LHCN-M2 (cell line): ENCODE results near the gene LRPAP1. TPM values are rescaled to one million over a fixed set of nuclear protein-coding genes. Genes with fewer than 3 reads are reported as not detected.
A peak's percentile ranks its signal among the peaks of the same experiment; 100 is the strongest.

Source experiments
- DNase-seq: peaks from one replicate; pipeline ENCODE4 v3.0.0-alpha.2; 2012; ENCODE audit warnings: low read depth
- total RNA-seq: library from RNA; depleted of rRNA; stranded (reverse); fragments of >200 nt; gene quantifications from 2 replicates; pipeline ENCODE4 v1.2.3, GENCODE V29; 2014

LRPAP1 gene
- total RNA-seq, 1 experiment from 2014 or later: 211 TPM

DNA sequence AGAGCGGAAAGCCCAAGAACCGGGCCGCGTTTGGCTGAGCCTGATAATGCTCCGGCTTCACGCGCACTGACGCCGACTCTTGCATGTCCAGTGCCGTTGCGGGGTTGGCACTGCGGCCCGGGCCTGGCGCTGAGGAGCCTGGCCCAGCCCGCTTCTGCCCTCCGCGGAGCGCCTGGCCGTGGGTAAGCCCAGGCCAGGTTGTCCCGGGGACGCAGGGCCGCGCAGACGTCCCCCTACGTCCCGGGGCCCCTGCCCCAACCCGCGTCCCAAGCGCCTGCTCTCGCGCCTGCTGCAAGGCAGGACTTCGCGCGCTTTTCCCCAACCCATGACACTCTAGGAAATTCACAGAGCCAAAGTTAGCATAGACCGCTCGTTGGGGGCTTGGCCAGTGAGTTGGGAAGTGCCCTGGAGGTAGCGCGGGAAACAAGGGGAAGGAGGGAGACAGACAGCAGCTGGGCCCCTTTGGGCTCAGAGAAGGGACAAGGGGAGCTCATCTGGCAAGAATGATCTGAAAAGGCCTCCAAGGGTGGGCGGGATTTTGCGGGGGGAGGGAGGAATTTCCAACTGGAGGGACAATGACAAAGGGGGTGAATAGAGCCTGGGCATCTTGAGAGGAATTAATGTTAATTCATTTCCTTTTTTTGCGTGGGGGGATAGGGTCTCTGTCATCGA lies 665 bp upstream of the LRPAP1 start:
- no peak for DNase-seq

DNA sequence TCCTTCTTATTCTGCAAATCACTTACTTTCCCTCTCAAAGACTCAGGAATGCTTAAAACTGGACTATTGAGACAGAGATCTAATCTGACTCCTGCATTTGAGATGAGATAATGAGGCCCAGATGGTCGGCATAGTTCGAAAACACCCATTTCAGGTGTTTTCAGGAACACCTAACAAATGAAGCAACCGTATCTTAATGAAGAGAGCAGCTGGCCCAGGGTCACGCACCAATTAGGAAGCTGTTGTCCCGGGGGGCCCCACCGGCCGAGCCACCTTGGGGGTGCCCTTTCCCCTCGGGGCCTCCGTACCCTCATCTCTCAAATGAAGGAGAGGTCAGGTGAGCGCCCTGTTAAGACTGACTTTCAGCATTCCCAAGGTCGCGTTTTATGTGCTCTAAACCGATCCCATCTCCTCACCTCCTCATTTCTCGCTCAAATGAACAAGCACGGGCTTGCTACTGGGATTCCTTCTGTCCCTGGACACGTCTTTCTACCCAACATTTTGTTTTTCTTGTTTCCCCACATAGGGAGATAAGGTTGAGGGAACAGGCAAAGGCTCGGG lies 824 bp downstream of the LRPAP1 start:
- DNase-seq: no peak

DNA sequence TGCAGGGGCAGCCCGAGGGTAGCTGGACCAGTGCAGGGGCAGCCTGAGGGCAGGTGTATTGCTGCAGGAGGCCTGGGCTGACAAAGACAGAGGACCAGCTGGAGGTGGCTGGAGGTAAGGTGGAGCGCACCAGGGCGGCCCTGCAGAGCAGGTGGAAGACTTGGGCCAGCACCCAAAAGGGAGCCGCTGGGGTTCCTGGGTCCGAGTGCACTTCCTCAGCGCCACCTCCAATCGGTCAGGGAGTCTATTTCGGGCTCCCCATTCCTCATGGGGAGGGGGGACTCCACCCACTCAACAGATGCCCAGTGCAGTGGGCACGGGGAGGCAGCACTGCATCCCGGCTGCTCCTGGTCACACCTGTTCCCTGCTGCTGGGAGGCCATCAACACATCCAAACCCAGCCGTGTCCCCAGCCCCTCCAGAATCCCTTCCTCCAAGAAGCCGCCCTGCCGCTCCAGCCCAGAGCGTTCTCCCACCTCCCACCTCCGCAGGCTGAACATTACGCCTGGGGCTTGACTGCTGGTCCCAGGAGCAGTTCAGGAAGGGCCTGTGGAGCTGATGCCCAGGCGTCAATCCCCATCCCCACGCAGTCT lies 1.5 kb downstream of the LRPAP1 start:
- no peak for DNase-seq

DNA sequence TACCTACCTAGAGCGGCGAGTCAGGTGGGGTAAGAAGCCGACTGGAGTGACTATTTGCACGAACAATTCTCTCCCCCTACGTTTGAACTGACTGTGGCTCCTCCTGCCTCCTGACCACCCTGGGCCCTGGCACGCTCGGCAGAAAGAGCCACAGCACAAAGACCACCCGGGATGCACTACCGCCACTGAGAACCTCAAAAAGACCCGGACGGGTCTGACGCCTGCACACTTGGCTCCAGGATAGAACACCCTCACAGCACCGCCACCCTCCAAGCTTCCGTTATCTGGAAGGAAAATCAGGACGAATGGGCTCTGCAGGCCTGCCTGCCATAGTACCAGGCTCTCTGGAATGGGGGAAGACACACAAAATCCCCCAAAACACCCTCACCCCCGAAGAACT lies 2.2 kb downstream of the LRPAP1 start:
- DNase-seq: no peak

DNA sequence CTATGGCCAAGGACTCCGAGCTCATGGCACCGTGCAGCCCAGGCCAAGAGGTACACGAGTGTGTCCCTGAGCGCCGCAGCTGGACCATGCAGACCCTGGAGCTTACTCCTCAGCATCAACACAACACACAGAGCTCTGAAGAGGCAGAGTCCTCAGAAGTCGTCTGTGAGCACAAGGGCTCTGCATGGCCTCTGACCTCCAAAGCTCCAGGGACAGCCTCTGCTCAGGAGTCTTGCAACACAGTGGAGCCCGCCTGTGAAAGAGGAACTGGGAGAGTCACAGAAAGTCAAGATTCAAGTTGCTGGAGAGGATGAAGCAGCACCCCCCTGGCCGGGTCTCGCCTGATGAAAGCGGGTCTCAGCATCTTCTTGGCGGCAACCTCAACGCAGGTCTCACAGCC lies 2.9 kb downstream of the LRPAP1 start:
- DNase-seq: no peak

DNA sequence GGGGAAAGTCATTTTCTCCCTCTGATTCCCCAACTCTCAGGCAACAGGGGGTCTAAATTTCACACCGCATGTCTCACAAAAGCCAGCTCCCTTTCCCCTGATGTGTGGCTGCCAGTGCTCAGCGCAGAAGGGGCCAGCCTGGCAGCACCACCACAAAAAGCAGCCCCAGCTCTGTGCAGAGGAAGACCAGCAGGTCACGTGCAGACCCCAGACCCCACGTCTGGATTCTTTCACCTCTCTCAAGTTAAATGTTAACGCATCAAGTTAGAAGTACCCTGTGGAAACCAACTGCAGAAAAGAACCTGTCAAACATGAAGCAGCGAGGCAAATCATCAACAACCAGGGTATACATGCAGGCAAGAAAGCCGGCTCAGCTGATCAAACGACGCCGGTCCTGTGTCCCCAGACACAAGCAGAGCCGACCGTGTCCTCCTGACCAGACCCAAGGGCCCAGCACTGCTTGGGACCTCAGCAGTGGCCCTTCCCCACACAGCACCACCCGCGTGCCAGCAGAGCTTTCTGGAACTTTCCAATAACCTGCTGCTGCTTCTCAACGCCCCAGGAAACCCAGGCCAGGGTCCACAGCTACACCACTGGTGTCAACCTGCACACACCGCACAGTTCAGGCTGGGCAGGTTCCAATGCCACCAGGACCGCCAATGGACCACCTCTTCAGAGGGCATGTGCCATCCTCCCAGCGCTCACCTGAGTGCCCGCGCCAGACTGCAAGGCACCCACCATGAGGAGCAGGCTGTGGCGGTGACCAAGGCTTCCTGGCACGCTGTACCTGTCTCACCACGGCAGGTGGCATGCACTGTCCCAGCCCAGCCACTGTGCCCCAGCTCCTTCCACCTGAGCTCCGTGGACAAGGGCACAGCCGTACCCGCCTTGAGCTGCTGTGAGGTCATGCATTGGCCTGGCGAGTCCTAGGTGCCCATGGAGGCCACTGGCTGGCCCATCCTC lies 4.0 kb downstream of the LRPAP1 start:
- no peak for DNase-seq

DNA sequence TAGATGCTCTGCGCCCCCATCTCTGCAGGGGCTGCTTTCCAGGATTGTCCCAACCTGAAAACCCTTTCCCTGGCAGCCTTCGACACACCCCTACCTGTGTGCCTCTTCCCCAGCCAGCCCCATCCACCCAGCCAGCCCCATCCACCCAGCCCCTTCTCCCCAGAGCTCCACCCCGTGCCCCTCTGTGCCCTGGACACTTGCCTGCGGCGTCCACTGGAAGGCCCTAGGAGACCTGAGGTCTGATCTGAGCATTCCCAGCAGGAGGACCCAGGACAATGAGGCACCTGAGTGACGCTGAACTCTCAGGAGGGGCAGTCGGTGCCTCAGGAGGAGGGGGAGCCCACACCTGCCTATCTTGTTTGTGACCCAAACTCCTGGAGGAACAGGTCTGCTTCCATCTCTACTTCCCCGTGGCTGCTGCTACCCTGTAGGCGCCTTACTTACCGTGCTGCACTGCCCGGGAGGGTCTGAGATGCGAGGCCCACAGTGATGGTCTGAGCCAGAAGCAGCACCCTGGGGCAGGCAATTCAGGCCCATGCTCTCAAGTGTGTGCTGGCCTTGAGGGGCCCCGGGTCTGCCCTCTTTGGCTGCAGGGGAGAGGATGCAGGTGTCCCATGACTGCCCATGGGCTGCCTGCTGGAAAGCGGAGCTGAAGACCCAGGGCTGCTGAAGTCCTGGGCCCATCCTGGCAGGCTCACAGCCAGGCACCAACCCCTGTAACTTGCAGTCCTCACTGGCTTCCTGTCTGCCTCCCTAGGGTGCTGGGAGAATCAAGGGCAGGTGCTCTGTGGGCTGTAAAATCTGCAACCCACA lies 4.9 kb downstream of the LRPAP1 start:
- no peak for DNase-seq

DNA sequence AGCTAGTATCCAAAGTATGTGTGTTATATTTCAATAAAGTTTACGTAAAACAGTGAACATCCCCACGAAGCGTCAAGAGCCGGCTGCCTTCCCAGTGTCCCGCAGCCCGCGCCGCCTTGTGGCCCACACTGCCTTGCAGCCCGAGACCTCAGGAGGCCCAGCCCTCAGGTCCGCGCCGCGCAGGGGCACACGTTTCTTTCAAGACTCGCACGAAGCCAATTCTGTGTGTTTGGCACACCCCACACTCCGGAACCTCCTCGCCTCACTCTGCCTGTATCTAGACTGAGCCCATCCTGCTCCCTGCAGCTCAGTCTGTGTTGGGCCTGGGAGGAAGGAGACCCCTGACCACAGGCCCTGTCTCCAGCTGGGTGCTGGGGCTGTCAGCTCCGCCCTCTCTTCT lies 5.8 kb downstream of the LRPAP1 start:
- DNase-seq: no peak

DNA sequence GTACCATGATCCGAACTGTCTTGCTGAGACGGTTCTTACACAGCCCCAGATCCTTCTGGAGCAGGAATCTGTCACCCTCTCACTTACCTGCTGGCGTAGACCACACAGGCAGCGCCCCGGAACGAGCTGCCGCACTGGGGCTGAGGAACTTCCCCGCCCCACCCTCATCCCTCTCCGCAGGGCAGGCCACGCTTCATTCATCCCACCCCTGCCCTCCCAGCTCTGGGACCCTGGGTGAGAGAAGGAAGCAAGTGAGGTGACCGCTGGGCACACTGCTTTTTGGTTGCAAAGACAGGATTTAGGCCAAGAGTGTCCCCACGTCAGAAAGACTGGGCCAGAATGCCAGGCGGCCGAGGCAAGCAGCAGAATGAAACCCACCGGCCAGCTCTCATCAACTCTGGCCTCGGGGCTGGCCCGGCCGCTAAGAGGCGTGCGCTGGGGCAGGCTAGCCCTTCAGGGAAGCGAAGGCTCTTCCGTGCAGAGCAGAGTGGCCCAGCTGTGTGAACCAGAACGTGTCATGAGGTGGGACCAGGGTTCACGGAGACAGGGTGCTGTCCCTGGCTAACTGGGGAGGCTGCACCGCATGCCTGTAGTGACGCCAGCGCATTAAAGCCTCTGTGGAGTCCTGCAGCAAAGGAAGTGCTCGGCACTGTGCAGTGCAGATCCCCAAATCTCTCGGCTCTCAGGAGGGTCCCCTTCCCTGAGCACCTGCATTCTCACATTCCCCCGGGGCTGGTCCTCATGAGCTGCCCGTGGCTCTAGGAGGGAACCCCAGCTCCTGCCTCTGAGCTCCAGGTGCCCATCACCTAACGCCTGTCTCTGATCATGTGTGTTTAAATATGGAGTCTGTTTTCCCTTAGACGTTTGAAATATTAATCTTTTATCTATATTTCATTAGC lies 6.4 kb downstream of the LRPAP1 start:
- DNase-seq: no peak

DNA sequence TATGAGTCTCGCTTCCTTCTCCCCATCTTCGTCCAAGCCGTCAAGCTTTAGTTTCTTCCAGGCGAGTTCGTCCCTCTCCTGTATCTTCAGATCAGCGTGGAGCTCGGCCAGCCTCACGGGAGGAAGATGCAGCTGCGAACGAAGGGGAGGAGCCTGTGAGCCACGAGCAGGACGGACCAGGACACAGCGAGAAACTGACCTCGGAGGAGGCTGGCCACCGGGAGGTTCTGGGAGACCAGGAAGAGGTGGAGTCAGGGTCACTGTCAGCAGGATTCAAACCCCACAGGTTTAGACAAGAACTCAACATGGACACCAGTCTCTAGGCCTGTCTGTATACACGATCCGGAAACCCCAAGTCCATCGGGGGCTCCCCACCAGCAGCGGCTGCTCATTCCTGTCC lies 7.3 kb downstream of the LRPAP1 start:
- no peak for DNase-seq

DNA sequence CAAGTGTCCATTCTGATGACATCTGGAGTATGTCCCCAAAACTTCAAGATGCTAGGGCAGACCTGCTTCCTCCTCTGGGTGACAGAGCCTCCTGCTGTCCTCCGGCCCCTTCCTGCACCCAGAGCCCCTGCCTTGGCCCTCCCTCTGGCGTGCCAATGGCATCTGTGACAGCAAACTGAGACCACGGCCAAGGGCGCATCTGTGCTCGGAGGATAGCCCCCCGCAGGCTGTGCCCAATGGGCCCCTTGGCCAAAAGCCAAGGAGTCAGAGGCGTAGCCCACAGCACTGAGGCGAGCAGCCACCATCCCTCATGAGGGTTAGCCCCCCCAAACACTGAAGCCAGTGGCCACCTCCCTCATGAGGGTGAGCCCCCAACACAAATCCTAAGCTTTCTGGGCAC lies 7.9 kb downstream of the LRPAP1 start:
- DNase-seq: no peak

DNA sequence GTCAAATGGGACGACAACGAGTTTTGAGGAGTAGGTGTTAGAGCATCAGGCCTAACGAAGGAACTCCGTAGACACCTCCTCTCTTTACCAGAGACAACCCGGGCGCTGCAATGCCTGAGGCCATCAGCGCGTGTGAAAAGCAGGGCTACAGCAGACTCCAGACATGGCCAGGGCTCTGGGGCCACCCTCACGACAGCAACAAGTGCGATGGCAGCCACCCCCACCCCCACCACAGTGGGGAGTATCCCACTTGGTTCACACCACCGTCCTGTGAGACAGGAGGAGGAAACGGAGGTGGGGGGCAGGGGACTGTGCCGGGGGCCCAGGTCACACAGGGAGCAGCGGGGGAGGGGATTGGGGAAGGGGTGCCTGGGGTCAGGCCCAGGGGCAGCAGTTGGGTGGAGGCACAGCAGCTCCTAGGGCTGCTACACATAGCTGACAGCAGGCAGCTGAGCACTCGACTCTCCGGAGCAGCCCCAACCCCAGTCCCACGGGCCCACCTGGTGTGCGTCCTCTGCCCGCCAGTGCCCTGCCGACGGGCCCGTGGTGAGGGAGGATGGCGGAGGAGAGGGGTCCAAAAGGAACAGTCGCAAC lies 8.5 kb downstream of the LRPAP1 start:
- DNase-seq: no peak

DNA sequence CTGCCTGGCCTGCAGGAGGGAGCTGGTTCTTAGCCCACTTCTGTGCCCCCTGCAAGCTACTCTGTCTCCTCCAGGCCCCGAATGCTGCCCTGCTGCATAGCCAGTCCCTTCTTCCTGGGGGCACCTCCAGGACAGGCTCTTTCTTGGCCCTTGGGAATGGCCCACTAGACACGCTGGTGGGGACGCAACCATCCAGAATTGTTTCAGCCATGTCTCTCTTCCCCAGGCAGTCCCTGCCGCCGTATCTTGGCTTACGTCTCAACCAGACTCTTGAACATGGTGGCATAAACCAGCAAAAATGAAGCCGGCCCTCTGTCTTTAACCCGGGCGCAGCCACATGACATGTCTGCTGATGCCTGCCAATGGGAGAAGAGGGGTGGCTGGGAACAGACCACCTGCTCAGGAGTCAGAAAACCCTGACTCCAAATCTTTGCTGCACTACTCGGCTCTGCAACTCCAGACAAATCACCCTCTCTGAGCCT lies 9.0 kb downstream of the LRPAP1 start:
- no peak for DNase-seq

DNA sequence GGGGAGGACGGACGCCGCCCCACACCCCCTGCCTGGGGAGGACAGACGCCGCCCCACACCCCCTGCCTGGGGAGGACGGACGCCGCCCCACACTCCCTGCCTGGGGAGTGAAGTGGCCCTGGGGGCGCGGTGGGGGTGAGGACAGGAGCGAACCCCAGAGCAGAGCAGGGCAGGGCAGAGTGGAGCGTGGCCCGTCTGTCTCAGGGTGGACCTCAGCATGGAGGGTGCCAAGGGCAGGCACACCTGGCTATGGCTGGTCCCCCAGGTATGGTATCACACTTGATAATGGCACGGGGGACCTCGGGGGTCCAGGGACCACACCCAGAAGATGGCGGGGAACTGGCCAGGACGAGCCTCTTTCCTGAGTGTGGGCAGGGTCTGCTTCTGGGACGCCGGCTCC lies 9.6 kb downstream of the LRPAP1 start:
- DNase-seq: no peak

DNA sequence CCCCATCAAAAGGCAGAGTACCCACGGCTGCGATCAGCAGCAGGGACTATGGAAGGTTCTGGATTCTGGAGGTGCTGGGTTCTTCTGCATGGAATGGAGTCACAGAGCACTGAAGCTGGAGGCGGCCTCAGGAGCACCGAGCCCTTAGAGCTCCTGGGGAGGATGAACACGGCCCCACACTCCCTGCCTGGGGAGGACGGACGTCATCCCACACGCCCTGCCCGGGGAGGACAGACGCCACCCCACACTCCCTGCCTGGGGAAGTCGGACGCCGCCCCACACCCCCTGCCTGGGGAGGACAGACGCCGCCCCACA lies 9.9 kb downstream of the LRPAP1 start:
- no peak for DNase-seq

DNA sequence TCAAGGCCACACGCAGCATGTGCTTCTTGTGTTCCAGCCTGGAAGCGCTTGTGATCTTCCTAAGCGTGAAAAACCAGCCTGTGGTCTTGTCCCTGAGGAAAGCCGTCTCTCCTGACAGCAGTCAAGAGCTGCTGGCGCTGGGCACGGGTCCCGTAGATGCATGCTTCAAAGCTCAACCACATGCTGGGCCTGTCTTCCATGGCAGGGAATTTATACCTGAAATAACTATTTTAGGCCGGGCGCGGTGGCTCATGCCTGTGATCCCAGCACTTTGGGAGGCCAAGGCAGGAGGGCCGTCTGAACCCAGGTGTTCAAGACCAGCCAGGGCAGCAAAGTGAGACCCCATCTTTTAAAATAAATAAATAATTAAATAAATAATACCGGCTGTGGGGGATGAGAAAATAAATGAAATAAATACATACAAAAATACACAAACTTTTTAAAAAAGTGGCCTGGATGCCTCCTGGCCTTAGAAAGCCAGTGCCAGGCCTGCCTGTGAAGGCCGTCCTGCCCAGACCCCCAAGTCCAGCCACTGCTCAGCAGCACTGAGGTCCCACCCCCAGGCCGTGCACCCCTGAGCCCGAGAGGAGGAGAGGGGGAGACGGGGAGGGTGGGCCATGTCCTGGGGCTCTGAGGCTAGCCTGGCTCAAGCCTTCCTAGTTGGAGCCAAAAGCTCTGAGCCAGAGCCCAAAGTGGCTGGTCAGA lies 10.4 kb downstream of the LRPAP1 start:
- no peak for DNase-seq

DNA sequence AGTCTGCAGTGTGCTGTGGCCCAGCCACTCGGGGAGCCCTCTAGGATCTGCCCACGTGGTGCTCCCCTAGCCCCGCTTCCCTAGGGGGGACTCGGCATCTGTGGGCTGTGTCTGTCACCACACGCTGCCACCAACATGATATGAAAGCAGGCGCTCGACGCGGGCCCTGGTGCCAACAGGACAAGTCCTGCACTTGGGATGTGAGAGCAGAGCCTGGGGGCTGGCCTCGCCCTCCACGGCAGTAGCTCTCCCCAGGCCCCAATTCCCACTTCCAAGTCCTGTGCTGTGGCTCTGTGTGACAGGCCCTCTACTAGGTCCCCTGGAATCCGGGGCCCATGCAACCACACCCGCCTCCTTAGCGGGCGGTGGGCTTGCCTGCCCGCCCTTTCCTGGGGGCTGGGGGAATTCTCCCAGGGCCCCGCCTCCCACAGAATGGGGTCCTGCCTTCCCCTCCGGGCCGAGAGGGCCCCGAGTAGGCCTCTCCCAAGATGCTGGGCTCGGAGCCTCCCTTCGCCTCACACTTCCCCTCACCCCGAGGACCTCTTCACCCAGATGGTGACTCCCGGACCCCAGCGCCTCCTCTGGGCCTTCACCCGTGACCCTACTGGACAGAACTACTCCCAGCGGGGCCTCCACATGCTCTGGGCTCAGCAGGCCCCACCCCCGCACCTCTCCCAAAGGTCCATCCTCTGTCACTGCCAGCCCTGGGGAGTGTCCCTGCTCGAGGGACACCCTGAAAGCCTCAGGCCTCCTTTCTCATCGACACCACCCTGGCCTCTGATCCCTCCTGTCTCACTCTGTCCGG lies 11.2 kb downstream of the LRPAP1 start:
- no peak for DNase-seq

DNA sequence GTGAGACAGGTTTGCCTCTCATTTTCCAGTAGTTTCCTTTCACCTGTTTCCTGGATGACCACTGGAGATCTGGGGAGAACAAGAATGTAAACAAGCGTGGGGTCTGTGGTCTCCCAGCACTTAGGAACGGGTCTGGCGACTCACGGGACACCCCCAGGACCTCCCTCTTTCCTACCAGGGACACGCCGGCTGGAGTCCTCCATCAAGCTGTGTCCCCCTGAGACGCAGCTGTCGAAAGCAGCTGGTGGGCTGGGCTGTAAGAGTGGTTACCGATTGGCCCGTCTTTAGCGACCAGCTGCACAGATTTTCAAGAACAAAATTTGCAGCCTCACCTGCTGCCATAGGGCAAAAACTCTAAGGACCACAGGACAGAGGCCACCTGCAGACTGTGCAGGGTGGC lies 11.9 kb downstream of the LRPAP1 start:
- peak; percentile 44 for DNase-seq
